ENCODE results near the gene TBL1XR1. TPM values are rescaled to one million over a fixed set of nuclear protein-coding genes. Genes with fewer than 3 reads are reported as not detected.
"Not testable (repeated sequence)": the region's sequence is repeated elsewhere in the genome, so short reads cannot be mapped to it uniquely, and the experiment has no call there.

The TBL1XR1 gene
- total RNA-seq, 4 donors from 2014 or later: 51.6 to 91.1 (median 66.0) TPM

- WGBS, 2 donors: 55 to 61% methylated on average over 9 of the region's 9 CpGs
- H3K4me3 ChIP-seq (ENCODE audit: low read depth, poor library complexity, severe bottlenecking): no peak overlapping the region
- TF ChIP-seq CTCF (IDR thresholded peaks at IDR 0.05) (no peak), POLR2A (IDR thresholded peaks at IDR 0.05) (no peak)
- intact Hi-C loops (cut with DNase I; ENCODE audit: low total_unique reads): loop anchor here (10.0 kb wide), 1 partner anchor 139 kb away; no protein-coding TSS in a partner anchor
- no peak for DNase-seq (ENCODE audit: low spot score in 2 of 2)
Measured at GRCh38 chr3:177193688-177194268, 3.5 kb downstream of the TBL1XR1 start.

GRCh38 chr3:177193275-177193674, 4.0 kb downstream of the TBL1XR1 start:
- intact Hi-C loops (cut with DNase I; ENCODE audit: low total_unique reads): loop anchor here (10.0 kb wide), 1 partner anchor 138 kb away; no protein-coding TSS in a partner anchor
- WGBS, 2 donors: 95 to 96% methylated on average over 12 of the region's 12 CpGs

GRCh38 chr3:177190756-177191681, 6.3 kb downstream of the TBL1XR1 start:
- no peak overlapping the region for H3K4me3 ChIP-seq (ENCODE audit: low read depth, poor library complexity, severe bottlenecking)
- TF ChIP-seq CTCF (IDR thresholded peaks at IDR 0.05) (no peak), POLR2A (IDR thresholded peaks at IDR 0.05) (no peak)
- WGBS, 2 donors: 26 to 28% methylated on average over 5 of the region's 5 CpGs
- intact Hi-C loops (cut with DNase I; ENCODE audit: low total_unique reads): loop anchor here (10.0 kb wide), 1 partner anchor 136 kb away; no protein-coding TSS in a partner anchor
- no peak for DNase-seq (ENCODE audit: low spot score in 2 of 2)

More at GRCh38 chr3:177193275-177193674, 4.0 kb downstream of the TBL1XR1 start:
- not testable (repeated sequence) for DNase-seq (ENCODE audit: low spot score in 2 of 2); H3K4me3 ChIP-seq (ENCODE audit: low read depth, poor library complexity, severe bottlenecking)

GRCh38 chr3:177190184-177190583, 7.1 kb downstream of the TBL1XR1 start:
- WGBS, 2 donors: 90 to 96% methylated on average over 5 of the region's 5 CpGs
- DNase-seq (ENCODE audit: low spot score in 2 of 2); H3K4me3 ChIP-seq (ENCODE audit: low read depth, poor library complexity, severe bottlenecking): not testable (repeated sequence)
- intact Hi-C loops (cut with DNase I; ENCODE audit: low total_unique reads): loop anchor here (10.0 kb wide), 1 partner anchor 135 kb away; no protein-coding TSS in a partner anchor

- WGBS, 2 donors: 74% methylated on average over 4 of the region's 4 CpGs
- intact Hi-C loops (cut with DNase I; ENCODE audit: low total_unique reads); DNase-seq (ENCODE audit: low spot score in 2 of 2); H3K4me3 ChIP-seq (ENCODE audit: low read depth, poor library complexity, severe bottlenecking): not testable (repeated sequence)
Measured at GRCh38 chr3:177188325-177188724, 9.0 kb downstream of the TBL1XR1 start.

- TF ChIP-seq POLR2A (IDR thresholded peaks at IDR 0.05) (no peak), CTCF (IDR thresholded peaks at IDR 0.05) (no peak)
- WGBS, 2 donors: 62 to 72% methylated on average over 1 of the region's 1 CpG
- intact Hi-C loops (cut with DNase I; ENCODE audit: low total_unique reads): no loop called here
- no peak for DNase-seq (ENCODE audit: low spot score in 2 of 2)
- no peak overlapping the region for H3K4me3 ChIP-seq (ENCODE audit: low read depth, poor library complexity, severe bottlenecking)
Measured at GRCh38 chr3:177186306-177186705, 11.0 kb downstream of the TBL1XR1 start.

- TF ChIP-seq CTCF (IDR thresholded peaks at IDR 0.05) (no peak), POLR2A (IDR thresholded peaks at IDR 0.05) (no peak)
- intact Hi-C loops (cut with DNase I; ENCODE audit: low total_unique reads): no loop called here
- no peak for DNase-seq (ENCODE audit: low spot score in 2 of 2)
- 81 to 82% methylated on average over 7 of the region's 7 CpGs for WGBS, 2 donors
- H3K4me3 ChIP-seq (ENCODE audit: low read depth, poor library complexity, severe bottlenecking): no peak overlapping the region
Measured at GRCh38 chr3:177185035-177185574, 12.2 kb downstream of the TBL1XR1 start.

GRCh38 chr3:177184602-177185001, 12.7 kb downstream of the TBL1XR1 start:
- intact Hi-C loops (cut with DNase I; ENCODE audit: low total_unique reads); DNase-seq (ENCODE audit: low spot score in 2 of 2); H3K4me3 ChIP-seq (ENCODE audit: low read depth, poor library complexity, severe bottlenecking): not testable (repeated sequence)
- WGBS, 2 donors: 80 to 95% methylated on average over 3 of the region's 3 CpGs
